Stomach (tissue), 4 donors: ENCODE measurements around the gene INAFM2.

Source experiments
- EP300 ChIP-seq: sonication (generic); formaldehyde crosslinking; IDR thresholded peaks from one replicate; pipeline ENCODE4 v1.6.1; 2017; ENCODE audit warnings: antibody characterized with exemption
- POLR2A ChIP-seq, 4 donors: fragments of 450-650 bp; IDR thresholded peaks; one replicate each; pipeline ENCODE4 v1.6.1; 2016; ENCODE audit warnings: antibody characterized with exemption in 4 of 4, control low read depth in 2 of 4, mild to moderate bottlenecking in 1 of 4, moderate library complexity in 1 of 4
- TF ChIP-seq, protein P1 (sequence below), 7 experiments: fragments of 450-650 bp in 4 of 7; fragments of 200-600 bp in 3 of 7; sonication (generic) in 3 of 7; IDR thresholded peaks; one replicate each; pipeline ENCODE4 v1.5.1; 2016 to 2019; ENCODE audit warnings: antibody characterized with exemption in 7 of 7, control low read depth in 2 of 7, mild to moderate bottlenecking in 1 of 7

DNA sequence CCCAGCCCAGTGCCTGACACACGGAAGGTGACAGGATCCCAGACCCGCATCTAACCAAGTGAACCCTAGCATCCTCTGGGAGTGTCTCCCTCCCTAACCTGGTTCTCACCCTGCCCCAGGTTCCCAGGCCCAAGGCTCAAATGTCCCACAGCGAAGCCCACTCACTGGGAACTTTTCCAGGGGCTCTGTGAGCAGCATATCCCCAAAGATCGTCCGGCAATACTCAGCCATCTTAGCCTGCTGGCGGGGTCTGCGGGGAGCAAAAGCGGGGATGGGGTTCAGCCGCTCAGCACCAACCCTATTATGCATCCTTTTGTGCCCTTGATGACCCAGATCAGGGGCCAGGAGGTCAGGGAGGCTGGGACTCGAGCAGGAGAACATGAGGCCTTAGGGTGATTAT is 26.1 kb upstream of the INAFM2 start:
- TF ChIP-seq, protein P1, sequence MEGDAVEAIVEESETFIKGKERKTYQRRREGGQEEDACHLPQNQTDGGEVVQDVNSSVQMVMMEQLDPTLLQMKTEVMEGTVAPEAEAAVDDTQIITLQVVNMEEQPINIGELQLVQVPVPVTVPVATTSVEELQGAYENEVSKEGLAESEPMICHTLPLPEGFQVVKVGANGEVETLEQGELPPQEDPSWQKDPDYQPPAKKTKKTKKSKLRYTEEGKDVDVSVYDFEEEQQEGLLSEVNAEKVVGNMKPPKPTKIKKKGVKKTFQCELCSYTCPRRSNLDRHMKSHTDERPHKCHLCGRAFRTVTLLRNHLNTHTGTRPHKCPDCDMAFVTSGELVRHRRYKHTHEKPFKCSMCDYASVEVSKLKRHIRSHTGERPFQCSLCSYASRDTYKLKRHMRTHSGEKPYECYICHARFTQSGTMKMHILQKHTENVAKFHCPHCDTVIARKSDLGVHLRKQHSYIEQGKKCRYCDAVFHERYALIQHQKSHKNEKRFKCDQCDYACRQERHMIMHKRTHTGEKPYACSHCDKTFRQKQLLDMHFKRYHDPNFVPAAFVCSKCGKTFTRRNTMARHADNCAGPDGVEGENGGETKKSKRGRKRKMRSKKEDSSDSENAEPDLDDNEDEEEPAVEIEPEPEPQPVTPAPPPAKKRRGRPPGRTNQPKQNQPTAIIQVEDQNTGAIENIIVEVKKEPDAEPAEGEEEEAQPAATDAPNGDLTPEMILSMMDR (IDR thresholded peaks at IDR 0.05), result no peak
- TF ChIP-seq EP300 (no peak), POLR2A (IDR thresholded peaks at IDR 0.05) (no peak)
